Measurements from ENCODE around the gene ITGAV.

The ITGAV gene

GRCh38 chr2:186691900-186692299 is 102.0 kb downstream of the ITGAV start:
- H3K4me3 ChIP-seq (ENCODE audit: low read depth, low read length) = no peak overlapping the region
- TF ChIP-seq ZBTB11 (tag by site-specific recombination; conservative IDR thresholded peaks at IDR 0.05; ENCODE audit: low read depth) (no peak), ZNF140 (tag by site-specific recombination; IDR thresholded peaks at IDR 0.05) (no peak), ZNF302 (tag by site-specific recombination; IDR thresholded peaks at IDR 0.05; ENCODE audit: low read depth) (no peak), KLF16 (tag by site-specific recombination; IDR thresholded peaks at IDR 0.05) (no peak), ZNF600 (tag by site-specific recombination; IDR thresholded peaks at IDR 0.05) (no peak), ZNF148 (tag by site-specific recombination; IDR thresholded peaks at IDR 0.05; ENCODE audit: borderline replicate concordance) (no peak), ZBTB17 (tag by site-specific recombination; IDR thresholded peaks at IDR 0.05) (no peak), ZFP3 (tag by site-specific recombination; IDR thresholded peaks at IDR 0.05; ENCODE audit: low read depth) (no peak)
- H3K9me3 ChIP-seq (ENCODE audit: control insufficient read depth, insufficient read depth, low read depth, low read length) = no peaks in the 10 kb centered on the region
- H3K4me1 ChIP-seq (ENCODE audit: control insufficient read depth, insufficient read depth, low read length) = peaks cover 3% of the 10 kb centered on the region; the same call in 1 of the 2 replicates
- POLR2A ChIA-PET = no interaction called here
- CTCF ChIA-PET = interaction anchor here (1.1 kb wide), 1 partner anchor 188 kb away, joined by 3 read pairs; no protein-coding TSS in a partner anchor
- H3K27ac ChIP-seq (ENCODE audit: extremely low read depth, low read depth, low read length) = no peak overlapping the region
- H3K36me3 ChIP-seq (ENCODE audit: control insufficient read depth in 2 of 2, insufficient read depth in 1 of 2, low read length in 2 of 2) = no peaks in the 10 kb centered on the region

- Histone ChIP-seq H3K36me3 (ENCODE audit: control insufficient read depth in 2 of 2, insufficient read depth in 1 of 2, low read length in 2 of 2) (no peaks in the 10 kb centered on the region), H3K4me3 (ENCODE audit: low read depth, low read length) (peak overlapping the region; percentile 85), H3K4me1 (ENCODE audit: control insufficient read depth, insufficient read depth, low read length) (peaks cover 3% of the 10 kb centered on the region; the same call in 1 of the 2 replicates), H3K27ac (ENCODE audit: extremely low read depth, low read depth, low read length) (no peak overlapping the region; the same call in 1 of the 2 replicates), H3K9me3 (ENCODE audit: control insufficient read depth, insufficient read depth, low read depth, low read length) (no peaks in the 10 kb centered on the region)
- ChIA-PET CTCF (interaction anchor here (1.4 kb wide), 1 partner anchor 50 kb away, joined by 6 read pairs; no protein-coding TSS in a partner anchor), POLR2A (no interaction called here)
- no peak for TF ChIP-seq ZBTB7A (tag by site-specific recombination; IDR thresholded peaks at IDR 0.05; ENCODE audit: low read depth)
- TF ChIP-seq ZNF610 (tag by site-specific recombination; IDR thresholded peaks at IDR 0.05; ENCODE audit: borderline replicate concordance) = no peak
- TF ChIP-seq ZBTB6 (tag by site-specific recombination; IDR thresholded peaks at IDR 0.05) = no peak
- TF ChIP-seq GLIS1 (tag by site-specific recombination; IDR thresholded peaks at IDR 0.05) = no peak
- TF ChIP-seq ZBTB20 (tag by site-specific recombination; IDR thresholded peaks at IDR 0.05) = no peak
- no peak for TF ChIP-seq TSHZ1 (tag by site-specific recombination; IDR thresholded peaks at IDR 0.05; ENCODE audit: borderline replicate concordance)
- TF ChIP-seq ZNF777 (tag by site-specific recombination; IDR thresholded peaks at IDR 0.05; ENCODE audit: borderline replicate concordance) = no peak
- no peak for TF ChIP-seq ZNF560 (tag by site-specific recombination; IDR thresholded peaks at IDR 0.05; ENCODE audit: borderline replicate concordance)
These were observed 103.6 kb downstream of the ITGAV start for GRCh38 chr2:186693446-186693832.

Measured in HEK293 (cell line).